HAP-1 (cell line): ENCODE measurements around the gene BCL6B.

ENCODE experiments used
- DNase-seq, 2 experiments: peaks; one replicate each; pipeline ENCODE4 v3.0.0-alpha.2; 2016 to 2020; ENCODE audit warnings: low spot score in 2 of 2
- H3K27me3 ChIP-seq: fragments of 250-450 bp; sonication (Bioruptor Pico); 2 replicates; pipeline ENCODE4 v1.5.1; 2020; ENCODE audit warnings: low read depth, mild to moderate bottlenecking, moderate library complexity
- H3K36me3 ChIP-seq: fragments of 250-450 bp; sonication (Bioruptor Pico); replicated peaks from 2 replicates; pipeline ENCODE4 v1.5.1; 2020; ENCODE audit warnings: mild to moderate bottlenecking
- H3K4me1 ChIP-seq: fragments of 250-450 bp; sonication (Bioruptor Pico); 2 replicates; pipeline ENCODE4 v1.5.1; 2020; ENCODE audit warnings: mild to moderate bottlenecking
- H3K4me3 ChIP-seq: fragments of 250-450 bp; sonication (Bioruptor Pico); 2 replicates; pipeline ENCODE4 v1.5.1; 2020; ENCODE audit warnings: mild to moderate bottlenecking, moderate library complexity
- H3K9me3 ChIP-seq: fragments of 250-450 bp; sonication (Bioruptor Pico); 2 replicates; pipeline ENCODE4 v1.5.1; 2020; ENCODE audit warnings: mild to moderate bottlenecking, moderate library complexity
- in situ Hi-C: fragments of 300-500 bp; cut with MboI; formaldehyde crosslinking; loops from 3 replicates; pipeline ENCODE4 v1.14.3; 2020; ENCODE audit warnings: low sequenced_read_pairs, inconsistent platforms, mixed read lengths

BCL6B gene

DNA sequence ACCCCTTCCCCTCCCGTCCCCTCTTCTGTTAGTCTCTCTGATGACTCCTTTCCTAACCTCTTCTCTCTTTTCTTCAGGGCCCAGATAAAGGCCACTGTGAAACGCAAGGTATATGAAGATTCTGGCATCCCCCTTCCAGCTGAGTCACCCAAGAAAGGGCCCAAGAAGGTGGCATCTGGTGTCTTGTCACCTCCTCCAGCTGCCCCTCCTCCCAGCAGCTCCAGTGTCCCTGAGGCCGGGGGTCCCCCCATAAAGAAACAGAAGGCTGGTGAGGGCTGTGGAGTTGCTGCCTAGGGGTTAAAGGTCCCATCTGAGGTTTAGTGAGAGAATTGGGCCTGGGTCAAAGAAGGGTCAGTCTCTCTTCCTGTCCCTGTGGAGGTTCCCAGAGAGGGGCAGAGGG is 6.4 kb upstream of the BCL6B start:
- in situ Hi-C loops, result no loop called here
- no peaks in the 10 kb centered on the region for H3K9me3 ChIP-seq
- H3K36me3 ChIP-seq, result no peaks in the 10 kb centered on the region; the same call in 1 of the 2 replicates
- H3K27me3 ChIP-seq, result no peaks in the 10 kb centered on the region
- DNase-seq, result no peak
- peaks cover 16% of the 10 kb centered on the region for H3K4me1 ChIP-seq
- H3K4me3 ChIP-seq, result no peak overlapping the region

DNA sequence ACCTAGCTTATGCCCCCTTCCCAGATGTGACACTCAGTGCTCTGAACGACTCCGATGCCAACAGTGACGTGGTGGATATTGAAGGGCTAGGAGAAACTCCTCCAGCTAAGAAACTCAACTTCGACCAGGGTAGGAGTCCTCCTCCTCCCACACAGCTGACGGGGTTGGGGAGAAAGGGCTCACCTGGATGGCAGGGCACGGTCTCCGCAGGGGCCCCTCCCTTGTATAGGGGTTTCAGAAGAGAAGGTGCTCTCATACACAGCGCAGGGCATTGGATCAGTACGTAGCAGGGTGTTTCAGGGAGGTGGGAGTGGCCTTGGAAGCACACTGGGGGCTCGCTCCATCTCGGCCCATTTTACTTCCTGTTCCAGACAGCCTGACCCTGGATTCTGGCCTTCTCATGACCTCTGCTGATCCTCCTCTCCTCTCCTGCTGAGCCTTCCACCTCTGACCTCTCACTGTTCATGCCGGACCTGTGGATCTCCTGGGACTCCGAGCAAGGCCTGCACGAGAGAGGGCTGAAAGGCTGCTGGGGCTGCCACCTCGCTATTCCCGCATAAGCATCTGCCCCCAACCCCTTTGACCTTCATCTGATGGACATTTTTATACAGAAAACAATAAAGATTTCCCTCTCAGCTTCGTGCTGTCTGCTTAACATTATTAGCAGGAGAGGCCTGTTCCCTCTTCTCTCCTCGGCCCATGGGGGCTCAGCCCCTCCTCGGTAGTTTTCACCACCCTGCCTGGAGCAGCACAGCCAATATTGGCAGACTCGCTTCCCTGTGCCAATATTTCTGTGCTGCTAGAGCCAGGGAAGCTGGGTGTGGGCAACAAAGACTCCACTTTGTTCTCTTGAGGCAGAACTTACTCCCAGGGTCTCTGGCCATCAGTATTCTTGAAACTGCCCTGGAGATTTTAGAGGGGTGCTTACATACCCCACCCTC is 5.7 kb upstream of the BCL6B start:
- Histone ChIP-seq H3K4me3 (no peak overlapping the region), H3K36me3 (no peaks in the 10 kb centered on the region; the same call in 1 of the 2 replicates), H3K4me1 (peaks cover 23% of the 10 kb centered on the region), H3K9me3 (no peaks in the 10 kb centered on the region), H3K27me3 (no peaks in the 10 kb centered on the region)
- in situ Hi-C loops, result no loop called here
- no peak for DNase-seq

DNA sequence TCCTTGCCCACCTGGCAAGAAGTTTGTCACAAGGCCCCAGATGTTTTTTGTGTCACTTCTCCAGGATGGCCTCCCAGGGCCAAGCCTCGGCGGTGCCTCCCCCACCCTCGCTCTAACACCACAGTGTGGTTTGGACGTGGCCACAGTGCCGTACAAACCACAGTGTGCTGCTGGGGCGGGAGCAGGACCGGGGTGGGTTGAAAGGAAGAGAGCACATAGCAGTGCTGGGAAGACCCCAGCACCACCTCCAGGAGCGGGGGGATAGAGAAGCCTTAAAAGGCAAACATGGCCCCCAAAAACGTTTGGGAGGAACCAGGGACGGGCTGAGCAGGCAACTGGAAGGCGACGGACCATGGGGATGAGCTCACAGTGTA is 5.0 kb upstream of the BCL6B start:
- no peak for DNase-seq
- peaks cover 25% of the 10 kb centered on the region for H3K4me1 ChIP-seq
- no peak overlapping the region for H3K4me3 ChIP-seq
- H3K36me3 ChIP-seq, result no peaks in the 10 kb centered on the region; the same call in 1 of the 2 replicates
- no peaks in the 10 kb centered on the region for H3K9me3 ChIP-seq
- no peaks in the 10 kb centered on the region for H3K27me3 ChIP-seq
- in situ Hi-C loops, result no loop called here

DNA sequence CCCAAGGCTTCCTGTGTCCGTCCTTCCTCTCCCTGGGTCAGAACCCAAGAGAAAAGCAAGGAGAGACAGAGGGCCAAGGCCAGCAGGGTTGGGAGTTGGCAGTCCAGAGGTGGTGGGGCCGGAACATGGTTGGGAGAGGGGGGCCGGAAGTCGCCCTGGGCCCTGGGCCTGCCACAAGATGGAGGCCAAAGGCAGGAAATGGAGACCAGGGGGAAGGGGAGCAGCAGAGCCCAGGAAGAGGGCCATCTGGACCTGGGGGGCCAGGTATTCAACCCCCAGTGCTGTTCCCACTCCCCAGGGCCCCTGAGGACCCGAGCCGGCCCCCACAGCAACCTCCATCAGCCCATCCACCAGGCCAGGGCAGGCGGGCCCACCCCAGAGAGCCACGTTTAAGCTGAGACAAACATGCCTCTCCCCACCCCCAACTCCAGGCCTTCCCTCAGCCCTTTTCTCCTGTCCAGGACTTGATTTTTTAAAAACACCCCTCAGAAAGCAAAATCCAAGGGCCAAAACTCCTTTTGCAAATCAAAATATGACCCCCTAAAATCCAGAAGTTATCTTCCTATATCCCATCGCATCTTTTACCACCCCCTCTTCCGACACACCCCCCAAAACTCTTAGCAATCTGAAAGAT is 4.4 kb upstream of the BCL6B start:
- no peak for DNase-seq
- H3K36me3 ChIP-seq, result no peaks in the 10 kb centered on the region; the same call in 1 of the 2 replicates
- no peaks in the 10 kb centered on the region for H3K27me3 ChIP-seq
- H3K9me3 ChIP-seq, result no peaks in the 10 kb centered on the region
- peaks cover 25% of the 10 kb centered on the region for H3K4me1 ChIP-seq
- in situ Hi-C loops, result no loop called here
- H3K4me3 ChIP-seq, result no peak overlapping the region

DNA sequence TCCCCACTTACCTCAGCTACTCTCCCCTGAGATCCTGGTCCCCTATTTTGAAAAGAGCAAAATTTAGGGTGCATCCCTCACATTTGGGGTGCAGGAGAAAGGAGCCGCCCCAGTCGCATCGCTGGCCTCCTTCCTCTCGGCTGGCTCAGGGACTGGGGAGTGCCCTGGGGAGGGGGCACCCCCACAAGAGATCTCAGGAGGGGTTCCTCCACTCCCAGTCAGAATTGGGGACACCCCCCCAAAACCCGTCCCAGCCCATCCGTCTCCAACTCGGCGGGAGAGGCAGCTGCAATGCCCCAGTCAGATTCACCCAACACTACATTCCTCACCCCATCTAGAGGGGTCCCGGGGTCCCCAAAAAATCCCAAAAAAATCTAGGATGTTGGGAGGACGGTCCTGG is 3.5 kb upstream of the BCL6B start:
- H3K4me3 ChIP-seq, result no peak overlapping the region
- no peak for DNase-seq

DNA sequence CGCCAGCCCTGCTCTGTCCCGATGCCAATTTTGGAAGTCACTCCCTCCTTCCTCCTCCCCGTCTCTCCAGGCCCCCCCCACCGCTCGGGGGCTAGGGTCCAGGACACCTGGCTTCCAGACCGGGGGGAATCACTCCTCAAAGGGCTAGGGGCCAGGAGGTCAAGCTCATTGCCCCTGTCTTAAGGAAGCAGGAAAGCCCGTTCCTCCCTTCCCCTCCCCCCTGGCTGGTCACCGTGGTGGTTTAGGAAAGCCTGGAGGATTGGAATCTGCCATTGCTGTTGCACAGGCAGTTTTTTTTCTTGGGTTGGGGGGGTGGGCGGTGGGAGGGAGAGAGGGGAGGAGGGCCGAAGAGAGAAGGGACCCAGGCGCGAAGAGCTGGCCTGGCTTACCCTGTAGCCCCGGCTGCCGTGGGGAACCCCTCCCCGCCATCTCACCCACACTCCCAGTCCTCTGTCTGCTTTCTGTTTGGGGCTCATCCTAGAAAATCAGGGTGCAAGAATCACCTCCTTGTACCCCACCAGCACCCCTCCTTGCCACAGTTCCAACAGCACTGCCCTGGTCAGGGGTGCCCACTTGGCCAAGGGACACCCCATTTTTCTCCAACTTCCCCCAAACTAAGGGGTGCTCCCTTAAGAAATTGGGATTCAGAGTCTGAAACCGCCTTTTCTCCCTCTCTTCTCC is 2.9 kb upstream of the BCL6B start:
- in situ Hi-C loops, result no loop called here

More for the DNA sequence above, 3.5 kb upstream of the BCL6B start:
- no peaks in the 10 kb centered on the region; the same call in 1 of the 2 replicates for H3K36me3 ChIP-seq
- in situ Hi-C loops, result no loop called here
- no peaks in the 10 kb centered on the region for H3K27me3 ChIP-seq
- peaks cover 25% of the 10 kb centered on the region for H3K4me1 ChIP-seq
- no peaks in the 10 kb centered on the region for H3K9me3 ChIP-seq

DNA sequence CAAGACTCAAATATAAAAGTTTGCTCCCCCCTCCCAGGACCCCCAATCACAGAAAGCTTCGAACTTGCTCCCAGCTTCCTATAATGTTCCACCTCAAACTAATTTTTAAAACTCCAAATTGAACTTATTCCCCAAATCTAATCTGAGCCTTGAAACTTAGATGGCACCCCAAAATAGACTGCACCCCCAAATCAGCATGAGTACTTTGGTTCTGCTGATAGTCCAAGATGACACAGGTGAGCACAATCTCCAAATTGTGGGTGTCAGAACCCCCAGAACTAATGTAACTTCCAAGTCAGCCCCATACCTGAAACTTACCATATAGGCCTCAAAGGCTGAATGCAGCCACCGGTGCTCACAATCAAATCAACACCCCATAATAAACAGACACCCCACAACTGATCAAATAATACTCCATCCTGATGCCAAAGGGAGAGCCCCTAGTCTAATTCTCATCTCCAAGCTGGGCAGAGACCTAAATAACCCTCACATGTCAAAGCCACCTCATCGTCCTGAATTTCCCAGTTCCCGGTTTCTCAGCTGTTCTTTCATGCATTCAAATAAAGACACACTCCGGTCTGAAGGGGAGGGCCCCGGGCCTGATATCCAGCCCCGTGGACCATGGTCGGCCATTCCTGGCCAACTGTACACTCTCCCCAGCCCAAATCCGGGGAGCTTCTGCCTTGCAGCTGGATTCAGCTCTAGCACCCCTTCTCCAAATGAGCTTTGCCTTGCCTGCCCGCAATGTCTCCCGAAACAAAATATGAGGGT is 1.8 kb upstream of the BCL6B start:
- H3K27me3 ChIP-seq, result no peaks in the 10 kb centered on the region
- no peaks in the 10 kb centered on the region for H3K36me3 ChIP-seq
- no peaks in the 10 kb centered on the region for H3K9me3 ChIP-seq
- H3K4me3 ChIP-seq, result no peak overlapping the region
- in situ Hi-C loops, result no loop called here
- DNase-seq, result no peak
- peaks cover 17% of the 10 kb centered on the region for H3K4me1 ChIP-seq

More for the DNA sequence above, 2.9 kb upstream of the BCL6B start:
- no peaks in the 10 kb centered on the region for H3K9me3 ChIP-seq
- DNase-seq, result peak in 1 of 2 experiments; percentile 70
- H3K27me3 ChIP-seq, result no peaks in the 10 kb centered on the region
- peaks cover 25% of the 10 kb centered on the region for H3K4me1 ChIP-seq
- peak overlapping the region; percentile 18 for H3K4me3 ChIP-seq
- no peaks in the 10 kb centered on the region; the same call in 1 of the 2 replicates for H3K36me3 ChIP-seq

DNA sequence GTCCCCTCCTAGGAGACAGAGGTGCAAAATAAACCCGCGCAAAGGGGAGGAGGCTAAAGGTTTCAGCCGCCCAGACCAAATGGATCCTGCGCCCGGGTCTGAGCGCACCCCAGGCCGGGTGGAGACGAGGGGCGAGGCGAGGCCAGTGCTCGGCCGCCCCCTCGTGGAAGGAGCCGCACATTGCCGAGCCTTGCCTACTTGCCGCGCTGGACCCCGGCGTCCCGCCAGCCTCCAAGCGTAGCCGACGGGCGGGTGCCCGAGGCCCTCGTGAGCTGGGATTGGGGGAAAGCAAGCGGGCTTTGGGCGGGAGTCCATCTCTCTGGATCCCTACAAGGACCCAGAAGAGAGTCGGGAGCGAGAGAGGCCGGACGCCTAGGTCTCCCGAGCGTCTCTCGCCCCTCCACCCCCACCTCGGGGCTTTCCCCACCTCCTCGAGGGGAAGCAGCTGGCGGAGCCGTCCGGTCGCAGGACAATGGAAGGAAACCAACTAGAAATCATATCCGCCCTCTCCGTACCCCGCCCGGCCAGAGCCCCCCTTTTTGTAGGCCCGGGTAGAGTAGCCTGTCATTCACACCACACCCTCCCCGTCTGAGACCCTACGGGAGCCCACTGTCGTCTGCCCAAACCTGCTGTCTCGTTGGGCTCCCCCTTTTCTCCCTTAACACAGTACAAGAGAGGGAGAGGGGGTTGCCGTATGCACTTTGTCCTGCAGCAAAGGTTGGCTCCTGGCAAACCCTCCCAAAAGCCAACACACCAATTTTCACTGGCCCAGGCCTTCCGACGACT is 664 bp upstream of the BCL6B start:
- H3K9me3 ChIP-seq, result no peaks in the 10 kb centered on the region
- in situ Hi-C loops, result no loop called here

DNA sequence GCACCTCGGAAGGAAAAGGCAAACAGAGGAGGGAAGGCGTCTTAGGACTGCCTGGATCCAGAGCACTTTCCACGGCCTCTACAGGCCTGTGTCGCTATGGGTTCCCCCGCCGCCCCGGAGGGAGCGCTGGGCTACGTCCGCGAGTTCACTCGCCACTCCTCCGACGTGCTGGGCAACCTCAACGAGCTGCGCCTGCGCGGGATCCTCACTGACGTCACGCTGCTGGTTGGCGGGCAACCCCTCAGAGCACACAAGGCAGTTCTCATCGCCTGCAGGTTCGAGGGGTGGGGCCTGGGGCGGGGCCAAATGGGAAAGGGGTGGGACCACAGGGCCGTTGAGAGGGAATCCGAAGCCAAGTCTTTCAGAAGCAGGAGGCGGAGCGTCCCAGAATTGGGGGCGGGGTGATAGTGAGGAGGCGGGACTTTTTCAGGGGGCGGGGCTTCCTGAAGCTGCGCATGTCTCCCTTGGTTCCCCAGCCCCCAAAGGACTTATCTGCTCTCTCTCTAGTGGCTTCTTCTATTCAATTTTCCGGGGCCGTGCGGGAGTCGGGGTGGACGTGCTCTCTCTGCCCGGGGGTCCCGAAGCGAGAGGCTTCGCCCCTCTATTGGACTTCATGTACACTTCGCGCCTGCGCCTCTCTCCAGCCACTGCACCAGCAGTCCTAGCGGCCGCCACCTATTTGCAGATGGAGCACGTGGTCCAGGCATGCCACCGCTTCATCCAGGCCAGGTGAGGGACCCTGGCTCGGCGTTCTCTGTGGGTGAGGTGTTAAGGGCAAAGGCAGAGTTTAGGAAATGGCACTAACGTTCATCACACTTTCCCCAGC is 939 bp downstream of the BCL6B start:
- peak in 1 of 2 experiments; percentile 52 for DNase-seq
- H3K27me3 ChIP-seq, result no peaks in the 10 kb centered on the region
- in situ Hi-C loops, result no loop called here
- peaks cover 17% of the 10 kb centered on the region for H3K4me1 ChIP-seq
- H3K36me3 ChIP-seq, result no peaks in the 10 kb centered on the region
- no peak overlapping the region for H3K4me3 ChIP-seq
- no peaks in the 10 kb centered on the region for H3K9me3 ChIP-seq

More for the DNA sequence above, 664 bp upstream of the BCL6B start:
- Histone ChIP-seq H3K36me3 (no peaks in the 10 kb centered on the region), H3K4me3 (peak overlapping the region; percentile 20), H3K27me3 (no peaks in the 10 kb centered on the region), H3K4me1 (peaks cover 17% of the 10 kb centered on the region)
- peak; percentile 54 to 86 for DNase-seq

DNA sequence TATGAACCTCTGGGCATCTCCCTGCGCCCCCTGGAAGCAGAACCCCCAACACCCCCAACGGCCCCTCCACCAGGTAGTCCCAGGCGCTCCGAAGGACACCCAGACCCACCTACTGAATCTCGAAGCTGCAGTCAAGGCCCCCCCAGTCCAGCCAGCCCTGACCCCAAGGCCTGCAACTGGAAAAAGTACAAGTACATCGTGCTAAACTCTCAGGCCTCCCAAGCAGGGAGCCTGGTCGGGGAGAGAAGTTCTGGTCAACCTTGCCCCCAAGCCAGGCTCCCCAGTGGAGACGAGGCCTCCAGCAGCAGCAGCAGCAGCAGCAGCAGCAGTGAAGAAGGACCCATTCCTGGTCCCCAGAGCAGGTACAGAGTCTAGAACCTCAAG is 1.5 kb downstream of the BCL6B start:
- Histone ChIP-seq H3K36me3 (no peaks in the 10 kb centered on the region), H3K4me3 (no peak overlapping the region), H3K27me3 (no peaks in the 10 kb centered on the region), H3K4me1 (peaks cover 17% of the 10 kb centered on the region), H3K9me3 (no peaks in the 10 kb centered on the region)
- DNase-seq, result no peak
- in situ Hi-C loops, result no loop called here

DNA sequence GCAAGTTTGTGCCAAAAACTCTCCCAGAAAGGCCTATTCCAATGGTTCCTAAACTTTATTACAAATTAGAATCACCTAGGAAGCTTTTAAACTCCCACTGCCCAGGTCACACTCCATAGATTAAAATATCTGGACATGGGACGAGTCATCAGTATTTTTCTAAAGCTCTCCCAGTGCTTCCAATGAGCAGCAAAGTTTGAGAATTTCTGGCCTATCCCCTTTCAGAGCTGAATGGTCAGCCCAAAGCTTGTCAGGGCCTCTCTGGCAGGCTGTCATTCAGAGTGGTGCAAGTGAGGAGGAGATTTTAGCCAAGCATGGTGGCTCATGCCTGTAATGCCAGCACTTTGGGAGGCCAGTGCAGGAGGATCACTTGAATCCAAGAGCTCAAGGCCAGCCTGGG is 2.4 kb downstream of the BCL6B start:
- Histone ChIP-seq H3K36me3 (no peaks in the 10 kb centered on the region), H3K4me1 (peaks cover 11% of the 10 kb centered on the region), H3K9me3 (no peaks in the 10 kb centered on the region), H3K27me3 (no peaks in the 10 kb centered on the region), H3K4me3 (no peak overlapping the region)
- DNase-seq, result no peak
- in situ Hi-C loops, result no loop called here

DNA sequence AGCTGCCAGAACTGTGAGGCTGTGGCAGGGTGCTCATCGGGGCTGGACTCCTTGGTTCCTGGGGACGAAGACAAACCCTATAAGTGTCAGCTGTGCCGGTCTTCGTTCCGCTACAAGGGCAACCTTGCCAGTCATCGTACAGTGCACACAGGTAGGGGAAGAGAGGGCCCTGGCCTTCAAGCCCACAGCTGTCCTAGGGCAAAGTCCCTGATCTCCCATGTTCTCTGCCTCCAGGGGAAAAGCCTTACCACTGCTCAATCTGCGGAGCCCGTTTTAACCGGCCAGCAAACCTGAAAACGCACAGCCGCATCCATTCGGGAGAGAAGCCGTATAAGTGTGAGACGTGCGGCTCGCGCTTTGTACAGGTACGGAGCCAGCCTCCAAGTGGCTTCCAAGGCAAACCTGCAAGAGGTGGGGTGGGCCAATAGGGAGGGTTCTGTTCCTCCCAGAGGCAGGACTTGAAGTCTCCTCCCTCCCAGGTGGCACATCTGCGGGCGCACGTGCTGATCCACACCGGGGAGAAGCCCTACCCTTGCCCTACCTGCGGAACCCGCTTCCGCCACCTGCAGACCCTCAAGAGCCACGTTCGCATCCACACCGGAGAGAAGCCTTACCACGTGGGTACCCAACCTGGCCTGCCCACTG is 3.7 kb downstream of the BCL6B start:
- no peaks in the 10 kb centered on the region for H3K27me3 ChIP-seq
- in situ Hi-C loops, result no loop called here
- no peak for DNase-seq
- peaks cover 8% of the 10 kb centered on the region for H3K4me1 ChIP-seq
- no peaks in the 10 kb centered on the region for H3K9me3 ChIP-seq
- H3K4me3 ChIP-seq, result no peak overlapping the region
- H3K36me3 ChIP-seq, result no peaks in the 10 kb centered on the region
